Activated T-cell treated with anti-CD3 and anti-CD28 coated beads, Interleukin-2, amount 50 U/mL, for 24 hours (primary cell): Measurements from ENCODE around the gene DCTN3.
"Not testable (repeated sequence)": the region's sequence is repeated elsewhere in the genome, so short reads cannot be mapped to it uniquely, and the experiment has no call there.

ENCODE experiments used
- DNase-seq: peaks from one replicate; pipeline ENCODE4 v3.0.0-alpha.2; 2020
- H3K27ac Mint-ChIP-seq: 2 replicates; pipeline ENCODE4 v1.8.0; 2020; ENCODE audit warnings: mild to moderate bottlenecking, mixed read lengths
- H3K27me3 Mint-ChIP-seq: 2 replicates; pipeline ENCODE4 v1.8.0; 2020; ENCODE audit warnings: mixed read lengths
- H3K36me3 Mint-ChIP-seq: 2 replicates; pipeline ENCODE4 v1.8.0; 2020; ENCODE audit warnings: low read depth, mixed read lengths
- H3K4me1 Mint-ChIP-seq: 2 replicates; pipeline ENCODE4 v1.8.0; 2020; ENCODE audit warnings: low read depth, mixed read lengths
- H3K4me3 Mint-ChIP-seq: 2 replicates; pipeline ENCODE4 v1.8.0; 2020; ENCODE audit warnings: mild to moderate bottlenecking, moderate library complexity, mixed read lengths
- H3K9me3 Mint-ChIP-seq: 2 replicates; pipeline ENCODE4 v1.8.0; 2020; ENCODE audit warnings: mixed read lengths

DCTN3 gene

DNA sequence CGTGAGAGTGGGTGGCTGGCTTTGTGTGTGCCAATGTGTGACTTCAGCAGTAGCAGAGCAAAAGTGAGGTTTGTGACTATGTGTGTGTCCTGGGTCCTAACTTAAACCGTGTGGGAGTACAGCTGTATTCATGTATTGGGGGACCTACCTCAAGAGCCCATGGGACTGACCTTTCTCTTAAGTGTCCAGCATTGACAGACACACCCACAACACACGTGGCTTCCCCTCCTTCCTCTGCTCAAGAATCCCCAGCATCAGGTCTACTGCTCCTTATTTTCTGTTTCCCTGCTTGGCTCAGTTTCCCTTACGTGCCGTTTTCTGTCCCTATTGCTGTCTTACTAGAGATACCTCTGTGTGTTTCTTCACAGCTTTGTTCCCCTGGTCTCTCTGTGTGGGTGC lies 32.3 kb upstream of the DCTN3 start:
- Mint-ChIP-seq H3K27me3 (no peaks in the 10 kb centered on the region), H3K9me3 (no peaks in the 10 kb centered on the region), H3K36me3 (peaks cover 42% of the 10 kb centered on the region), H3K4me3 (no peak overlapping the region), H3K27ac (peak overlapping the region; percentile 58), H3K4me1 (peaks cover 32% of the 10 kb centered on the region)
- no peak for DNase-seq

DNA sequence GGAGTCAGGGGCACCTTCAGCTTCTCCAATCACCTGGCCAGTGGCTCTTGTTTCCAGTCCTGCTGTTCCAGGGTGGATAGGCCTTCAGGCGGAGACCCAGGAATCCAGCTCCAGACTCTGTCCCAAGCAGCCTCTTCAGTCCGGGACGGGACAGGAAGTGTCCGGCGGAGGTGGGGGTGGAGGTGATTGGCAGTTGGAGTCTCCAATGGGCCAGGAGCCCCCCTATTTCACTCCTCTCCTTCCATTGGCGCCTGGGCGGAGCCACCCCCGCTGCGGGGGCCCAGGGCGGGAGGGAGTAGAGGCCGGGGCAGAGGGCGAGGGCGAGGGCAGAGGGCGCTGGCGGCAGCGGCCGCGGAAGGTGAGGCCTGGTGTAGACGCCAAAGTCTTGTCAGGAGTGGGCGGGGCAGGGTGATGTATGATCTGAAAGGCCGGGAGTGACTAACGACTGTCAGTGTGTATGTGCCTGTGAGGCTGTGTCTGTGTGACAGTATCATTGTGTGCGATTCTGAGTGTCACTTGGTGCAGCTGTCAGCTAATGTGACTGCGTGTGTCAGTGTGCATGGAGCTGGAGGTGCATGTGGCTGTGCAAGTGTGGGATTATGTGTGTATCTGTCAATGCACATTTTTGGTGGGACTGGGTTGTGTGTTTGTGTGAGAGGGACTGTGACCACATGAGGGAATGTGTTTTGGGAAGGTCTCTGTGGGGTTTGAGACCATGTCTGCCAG lies 31.7 kb upstream of the DCTN3 start, which contains the start of gene IL11RA:
TSS of gene IL11RA (plus strand) at position 310 of the 726 bp plus-strand sequence. CDS start 3,033 bp downstream, outside the sequence.
- Mint-ChIP-seq H3K4me3 (no peak within 1 kb of the TSS), H3K27me3 (no peaks in the 10 kb centered on the region), H3K27ac (peak within 1 kb of the TSS; percentile 58), H3K9me3 (no peaks in the 10 kb centered on the region), H3K36me3 (peaks cover 48% of the 10 kb centered on the region), H3K4me1 (peaks cover 37% of the 10 kb centered on the region)
- peak; percentile 62 for DNase-seq

DNA sequence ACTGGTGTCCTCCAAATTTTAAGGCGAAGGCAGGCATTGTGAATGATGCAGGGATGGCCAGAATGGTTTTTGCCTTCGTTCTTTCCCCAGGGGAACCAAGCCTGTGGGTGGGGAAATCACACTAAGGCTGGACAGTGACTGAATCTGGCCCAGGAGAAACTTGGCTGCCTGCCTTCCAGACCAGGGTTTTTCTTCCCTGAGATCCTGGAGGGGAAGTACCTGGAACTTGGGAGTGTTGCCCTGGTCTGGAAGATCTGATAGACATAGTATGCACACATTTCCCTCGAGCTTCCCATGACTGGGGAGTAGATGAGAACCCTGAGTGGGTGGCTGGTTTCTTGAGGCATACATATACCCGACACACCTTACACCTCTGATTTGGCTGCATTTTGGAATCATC lies 31.0 kb upstream of the DCTN3 start:
- Mint-ChIP-seq H3K4me1 (peaks cover 38% of the 10 kb centered on the region), H3K4me3 (no peak overlapping the region)

DNA sequence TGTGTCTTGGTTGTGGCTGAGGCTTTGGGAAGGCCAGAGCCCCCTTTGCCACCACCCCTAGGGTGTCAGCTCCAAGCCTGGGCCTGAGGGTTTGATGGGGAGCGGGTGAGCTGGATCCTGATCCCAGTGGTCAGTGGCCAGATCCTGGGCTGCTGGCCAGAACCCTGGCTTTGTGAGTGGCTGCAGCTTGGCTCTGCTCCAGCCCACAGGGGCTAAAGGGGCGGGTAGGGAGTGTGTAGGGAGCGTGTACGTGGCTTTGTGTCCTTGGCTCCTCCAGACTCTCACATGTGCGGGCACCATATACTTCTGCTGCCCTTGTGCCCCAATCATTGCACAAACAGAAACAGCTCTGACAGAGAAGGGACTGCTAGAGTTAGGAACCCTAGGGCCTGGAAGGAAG lies 30.5 kb upstream of the DCTN3 start:
- Mint-ChIP-seq H3K27ac (peak overlapping the region; percentile 15), H3K9me3 (no peaks in the 10 kb centered on the region), H3K4me1 (peaks cover 43% of the 10 kb centered on the region), H3K4me3 (no peak overlapping the region), H3K27me3 (no peaks in the 10 kb centered on the region), H3K36me3 (peaks cover 54% of the 10 kb centered on the region)
- no peak for DNase-seq

More for the DNA sequence above, 31.0 kb upstream of the DCTN3 start:
- Mint-ChIP-seq H3K27me3 (no peaks in the 10 kb centered on the region), H3K9me3 (no peaks in the 10 kb centered on the region), H3K36me3 (peaks cover 54% of the 10 kb centered on the region), H3K27ac (peak overlapping the region; percentile 15)
- no peak for DNase-seq

DNA sequence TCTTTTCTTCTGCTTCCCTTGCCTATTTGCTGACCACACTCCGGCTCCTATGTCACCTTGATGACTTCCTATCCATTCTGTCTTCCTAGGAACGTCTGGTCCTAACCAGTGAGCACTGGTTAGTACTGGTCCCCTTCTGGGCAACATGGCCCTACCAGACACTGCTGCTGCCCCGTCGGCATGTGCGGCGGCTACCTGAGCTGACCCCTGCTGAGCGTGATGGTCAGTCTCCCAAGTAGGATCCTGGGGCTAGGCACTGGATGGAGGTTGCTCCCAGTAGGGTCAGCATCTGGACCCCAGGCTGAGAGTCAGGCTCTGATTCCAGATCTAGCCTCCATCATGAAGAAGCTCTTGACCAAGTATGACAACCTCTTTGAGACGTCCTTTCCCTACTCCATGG lies 28.4 kb upstream of the DCTN3 start:
- Mint-ChIP-seq H3K27me3 (no peaks in the 10 kb centered on the region), H3K27ac (peak overlapping the region; percentile 28), H3K4me3 (peak overlapping the region; percentile 92), H3K9me3 (no peaks in the 10 kb centered on the region), H3K4me1 (peaks cover 44% of the 10 kb centered on the region), H3K36me3 (peaks cover 54% of the 10 kb centered on the region)
- DNase-seq: no peak

DNA sequence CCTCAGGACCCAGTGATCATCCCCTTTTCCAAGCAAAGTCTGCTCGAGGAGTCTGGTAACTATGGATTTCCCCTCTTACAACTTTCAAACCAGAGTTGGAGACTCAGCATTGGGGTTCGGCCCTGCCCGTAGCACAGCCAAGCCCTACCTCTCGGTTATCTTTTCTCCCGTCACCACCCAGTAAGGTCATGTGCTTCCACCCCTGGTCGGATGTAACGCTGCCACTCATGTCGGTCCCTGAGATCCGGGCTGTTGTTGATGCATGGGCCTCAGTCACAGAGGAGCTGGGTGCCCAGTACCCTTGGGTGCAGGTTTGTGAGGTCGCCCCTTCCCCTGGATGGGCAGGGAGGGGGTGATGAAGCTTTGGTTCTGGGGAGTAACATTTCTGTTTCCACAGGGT lies 27.4 kb upstream of the DCTN3 start:
- H3K27ac Mint-ChIP-seq: peak overlapping the region; percentile 94
- no peak for DNase-seq
- H3K4me3 Mint-ChIP-seq: peak overlapping the region; percentile 92
- H3K4me1 Mint-ChIP-seq: peaks cover 38% of the 10 kb centered on the region
- no peaks in the 10 kb centered on the region for H3K9me3 Mint-ChIP-seq
- peaks cover 54% of the 10 kb centered on the region for H3K36me3 Mint-ChIP-seq
- H3K27me3 Mint-ChIP-seq: no peaks in the 10 kb centered on the region

DNA sequence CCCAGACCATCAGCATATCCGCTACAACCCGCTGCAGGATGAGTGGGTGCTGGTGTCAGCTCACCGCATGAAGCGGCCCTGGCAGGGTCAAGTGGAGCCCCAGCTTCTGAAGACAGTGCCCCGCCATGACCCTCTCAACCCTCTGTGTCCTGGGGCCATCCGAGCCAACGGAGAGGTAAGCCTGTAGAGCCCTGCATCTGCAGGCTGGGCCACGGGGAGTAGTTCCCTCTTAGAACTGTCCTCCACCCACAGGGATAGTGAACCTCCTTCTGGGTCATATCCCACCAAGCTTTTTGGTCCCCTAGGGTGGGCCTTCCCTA lies 26.7 kb upstream of the DCTN3 start:
- peaks cover 32% of the 10 kb centered on the region for H3K4me1 Mint-ChIP-seq
- H3K4me3 Mint-ChIP-seq: peak overlapping the region; percentile 92
- H3K27ac Mint-ChIP-seq: peak overlapping the region; percentile 94
- H3K36me3 Mint-ChIP-seq: peaks cover 54% of the 10 kb centered on the region
- DNase-seq: no peak
- no peaks in the 10 kb centered on the region for H3K27me3 Mint-ChIP-seq
- no peaks in the 10 kb centered on the region for H3K9me3 Mint-ChIP-seq

DNA sequence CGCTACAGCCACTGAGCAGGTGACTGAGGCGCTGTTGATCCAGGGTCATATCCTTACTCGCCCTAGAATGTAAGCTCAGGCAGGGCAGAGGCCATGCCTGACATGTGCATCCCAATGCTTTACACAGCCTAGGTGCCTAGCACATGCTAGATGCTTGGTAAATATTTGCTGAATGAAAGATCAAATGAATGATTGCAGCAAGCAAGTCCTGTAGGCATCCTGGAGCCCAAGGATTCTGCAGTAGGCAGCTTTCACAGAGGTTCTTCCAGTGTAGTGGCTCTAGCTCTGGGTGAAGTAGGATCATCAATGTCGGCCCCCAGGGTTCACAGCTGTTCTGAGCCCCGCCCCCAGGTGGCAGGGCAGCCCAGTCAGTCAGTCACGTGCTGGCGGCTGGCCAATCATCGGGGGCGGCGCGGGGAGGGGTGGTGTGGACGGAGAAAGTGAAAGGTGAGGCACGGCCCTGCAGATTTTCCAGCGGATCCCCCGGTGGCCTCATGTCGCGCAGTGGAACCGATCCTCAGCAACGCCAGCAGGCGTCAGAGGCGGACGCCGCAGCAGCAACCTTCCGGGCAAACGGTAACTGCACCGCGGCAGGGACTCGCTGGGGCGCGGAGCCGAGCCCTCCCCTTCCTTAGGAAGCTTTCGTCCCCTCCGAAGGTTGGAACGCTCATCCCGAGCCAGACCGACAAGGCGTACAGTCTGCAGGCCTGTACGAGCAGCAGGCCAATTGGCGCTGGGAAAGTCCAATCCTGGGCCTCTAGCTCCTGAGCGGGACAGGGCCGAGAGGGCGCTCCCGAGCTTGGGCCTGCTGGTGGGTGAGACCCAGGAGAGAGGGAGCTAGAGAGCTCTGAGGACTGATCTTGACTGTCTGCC lies 26.2 kb upstream of the DCTN3 start, which contains the start of gene GALT:
TSS of gene GALT (plus strand) at position 465 of the 873 bp plus-strand sequence. CDS start at position 495, 30 bp downstream.
- Mint-ChIP-seq H3K27ac (peak within 1 kb of the TSS; percentile 94), H3K4me3 (peak within 1 kb of the TSS; percentile 92), H3K36me3 (peaks cover 51% of the 10 kb centered on the region), H3K9me3 (no peaks in the 10 kb centered on the region), H3K27me3 (no peaks in the 10 kb centered on the region), H3K4me1 (peaks cover 29% of the 10 kb centered on the region)
- DNase-seq: peak; percentile 99

DNA sequence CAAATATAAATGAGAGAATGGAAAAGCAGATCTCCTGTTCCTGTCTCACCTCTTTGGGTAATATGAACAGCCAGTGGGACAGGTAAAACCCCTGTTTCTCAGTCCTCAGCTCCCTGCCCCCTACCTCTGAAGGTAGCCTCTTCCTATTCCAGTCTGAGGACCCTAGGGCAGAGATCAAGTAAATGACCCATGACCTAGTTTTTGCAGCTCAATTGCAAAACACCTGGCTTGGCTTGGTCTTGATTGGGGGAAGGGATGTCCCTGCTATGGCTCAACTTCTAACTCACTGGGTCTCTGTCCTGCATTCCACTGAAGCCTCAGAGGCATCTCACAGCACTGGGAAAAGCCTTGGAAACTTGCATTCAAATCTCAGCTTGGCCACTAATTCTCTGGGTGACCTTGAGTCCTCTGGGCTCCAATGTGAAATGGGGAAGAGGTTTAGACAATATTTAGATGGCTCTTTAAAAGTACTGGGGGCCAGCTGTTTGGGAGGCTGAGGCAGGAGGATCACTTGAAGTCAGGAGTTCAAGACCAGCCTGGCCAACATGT lies 24.5 kb upstream of the DCTN3 start:
- Mint-ChIP-seq H3K27ac (no peak overlapping the region), H3K4me3 (no peak overlapping the region)

DNA sequence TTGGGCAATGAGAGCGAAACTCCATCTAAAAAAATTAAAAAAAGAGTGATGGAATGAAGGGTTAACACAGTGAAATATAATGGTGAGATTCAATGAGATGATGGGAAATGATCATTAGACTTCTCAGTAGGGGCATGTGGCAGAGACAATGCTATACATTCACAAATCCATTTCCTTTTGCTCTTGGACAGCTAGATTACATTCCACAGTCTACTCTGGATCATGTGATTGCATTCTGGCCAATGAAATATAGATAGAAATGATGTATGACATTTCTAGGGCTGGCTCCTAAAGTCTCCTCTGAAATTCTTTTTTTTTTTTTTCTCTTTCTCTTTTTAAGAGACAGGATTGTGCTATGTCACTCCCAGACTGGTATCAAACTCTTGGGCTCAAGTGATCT lies 22.4 kb upstream of the DCTN3 start:
- Mint-ChIP-seq H3K27ac (no peak overlapping the region), H3K36me3 (peaks cover 18% of the 10 kb centered on the region), H3K4me3 (no peak overlapping the region), H3K4me1 (peaks cover 29% of the 10 kb centered on the region), H3K27me3 (no peaks in the 10 kb centered on the region), H3K9me3 (no peaks in the 10 kb centered on the region)
- DNase-seq: no peak

More for the DNA sequence above, 24.5 kb upstream of the DCTN3 start:
- no peak for DNase-seq
- Mint-ChIP-seq H3K27me3 (no peaks in the 10 kb centered on the region), H3K36me3 (peaks cover 35% of the 10 kb centered on the region), H3K9me3 (no peaks in the 10 kb centered on the region), H3K4me1 (peaks cover 30% of the 10 kb centered on the region)

DNA sequence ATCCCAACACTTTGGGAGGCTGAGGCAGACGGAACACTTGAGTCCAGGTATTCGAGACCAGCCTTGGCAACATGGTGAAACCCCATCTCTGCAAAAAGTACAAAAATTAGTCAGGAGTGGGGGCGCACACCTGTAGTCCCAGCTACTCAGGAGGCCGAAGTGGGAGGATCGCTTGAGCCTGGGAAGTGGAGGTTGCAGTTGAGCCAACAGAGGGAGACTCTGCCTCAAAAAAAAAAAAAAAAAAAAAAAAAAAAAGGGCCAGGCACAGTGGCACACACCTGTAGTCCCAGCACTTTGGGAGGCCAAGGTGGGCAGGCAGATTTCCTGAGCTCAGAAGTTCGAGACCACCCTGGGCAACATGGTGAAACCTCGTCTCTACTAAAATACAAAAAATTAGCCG lies 19.0 kb upstream of the DCTN3 start:
- H3K9me3 Mint-ChIP-seq, H3K4me3 Mint-ChIP-seq, DNase-seq, H3K27me3 Mint-ChIP-seq, H3K27ac Mint-ChIP-seq: not testable (repeated sequence)
- H3K4me1 Mint-ChIP-seq: peaks cover 40% of the 10 kb centered on the region
- H3K36me3 Mint-ChIP-seq: peaks cover 32% of the 10 kb centered on the region

DNA sequence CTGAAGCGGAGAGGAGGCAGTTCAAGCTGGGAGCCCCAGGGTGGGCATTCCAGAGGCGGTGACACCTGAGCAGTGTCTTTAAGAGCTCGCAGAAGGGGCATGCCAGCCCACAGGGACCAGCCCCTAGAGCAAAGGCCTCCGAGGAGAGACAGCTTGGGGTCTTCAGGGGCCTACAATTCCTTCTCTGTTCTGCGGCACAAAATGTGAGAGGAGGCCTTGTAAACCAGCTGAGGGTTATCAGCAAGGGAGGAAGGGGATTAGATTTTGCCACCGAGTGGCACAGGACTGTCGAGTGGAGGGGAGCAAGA lies 17.8 kb upstream of the DCTN3 start:
- DNase-seq: no peak
- Mint-ChIP-seq H3K36me3 (peaks cover 37% of the 10 kb centered on the region), H3K27me3 (no peaks in the 10 kb centered on the region), H3K27ac (peak overlapping the region; percentile 93), H3K4me1 (peaks cover 46% of the 10 kb centered on the region), H3K4me3 (peak overlapping the region; percentile 97), H3K9me3 (no peaks in the 10 kb centered on the region)

DNA sequence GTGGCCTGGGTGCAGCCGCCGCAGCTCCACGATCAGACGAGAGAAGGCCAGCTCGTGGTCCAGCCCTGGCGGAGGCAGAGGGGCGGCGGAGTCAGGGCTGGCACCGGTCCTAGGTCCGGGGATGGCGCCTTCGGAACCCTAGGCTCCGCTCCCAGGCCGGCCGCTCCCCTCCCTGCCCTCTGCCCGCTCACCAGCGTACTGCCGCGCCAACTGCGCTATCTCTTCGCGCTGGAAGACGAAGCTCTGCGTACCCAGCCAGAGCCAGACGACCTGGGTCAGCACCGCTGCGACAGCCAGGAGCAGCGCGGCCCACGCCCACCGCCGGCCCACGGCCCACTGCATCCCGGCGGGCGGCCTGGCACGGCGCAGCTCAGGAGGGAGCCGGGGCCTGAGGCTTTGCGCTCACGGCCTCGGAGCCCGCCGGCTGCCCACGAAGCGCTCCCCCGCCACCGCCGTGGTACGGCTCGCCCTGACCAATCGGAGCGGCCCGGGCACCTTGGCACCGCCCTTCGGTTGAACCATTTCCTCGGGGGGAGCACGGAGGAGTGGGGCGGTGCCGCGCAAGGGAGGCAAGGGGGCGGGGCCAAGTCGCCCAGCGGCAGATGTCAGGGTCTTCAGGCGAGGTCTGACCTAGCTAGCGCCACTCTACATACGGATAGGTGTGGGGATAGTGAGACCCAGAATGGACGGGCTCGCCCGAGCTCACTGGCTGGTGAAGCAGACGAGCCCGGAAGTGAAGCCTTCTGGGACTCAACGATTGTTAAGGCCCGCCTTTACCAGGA lies 17.3 kb upstream of the DCTN3 start, which contains the start of gene SIGMAR1:
TSS of gene SIGMAR1 (minus strand) at position 432 of the 782 bp plus-strand sequence. CDS start at position 342, 90 bp downstream.
- Mint-ChIP-seq H3K9me3 (no peaks in the 10 kb centered on the region), H3K36me3 (peaks cover 37% of the 10 kb centered on the region)
- peak; percentile 97 for DNase-seq

DNA sequence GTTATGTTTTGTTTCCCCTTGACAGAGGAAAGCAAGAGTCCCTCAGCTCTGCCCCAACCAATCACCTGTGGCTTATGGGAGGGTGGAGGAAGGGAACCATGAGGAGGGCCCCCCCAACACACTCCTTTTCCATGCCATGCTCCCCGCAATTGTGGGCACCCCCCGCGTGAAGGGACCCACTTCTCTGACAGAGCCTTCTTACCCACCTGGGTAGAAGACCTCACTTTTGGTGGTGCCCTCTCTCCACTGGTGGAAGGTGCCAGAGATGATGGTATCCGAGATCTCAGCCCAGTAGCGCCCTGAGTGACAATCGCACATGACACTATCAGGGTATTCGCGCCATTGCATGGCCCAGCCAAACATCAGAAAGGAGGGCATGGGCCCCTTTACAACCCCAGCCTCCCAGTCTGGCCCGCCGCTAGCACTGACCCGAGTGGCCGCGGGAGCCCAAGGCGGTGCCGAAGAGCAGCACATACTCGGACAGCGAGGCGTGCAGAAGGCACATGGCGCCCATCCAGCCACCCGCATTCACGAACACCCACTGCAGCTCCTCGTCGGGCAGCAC lies 16.6 kb upstream of the DCTN3 start:
- H3K36me3 Mint-ChIP-seq: peaks cover 37% of the 10 kb centered on the region
- no peaks in the 10 kb centered on the region for H3K27me3 Mint-ChIP-seq
- H3K9me3 Mint-ChIP-seq: no peaks in the 10 kb centered on the region
- peak; percentile 68 for DNase-seq
- peaks cover 46% of the 10 kb centered on the region for H3K4me1 Mint-ChIP-seq
- H3K27ac Mint-ChIP-seq: peak overlapping the region; percentile 93
- peak overlapping the region; percentile 97 for H3K4me3 Mint-ChIP-seq

More for the DNA sequence above, 17.3 kb upstream of the DCTN3 start, which contains the start of gene SIGMAR1:
- peak within 1 kb of the TSS; percentile 93 for H3K27ac Mint-ChIP-seq
- peaks cover 46% of the 10 kb centered on the region for H3K4me1 Mint-ChIP-seq
- no peaks in the 10 kb centered on the region for H3K27me3 Mint-ChIP-seq
- peak within 1 kb of the TSS; percentile 97 for H3K4me3 Mint-ChIP-seq
